OCI-LY1 (cell line): ENCODE data around the gene GALNT10.

Source experiments
- EZH2 ChIP-seq: fragments of 200-600 bp; sonication (generic), shearing (Covaris generic); IDR thresholded peaks from 2 replicates; pipeline ENCODE4 v1.8.0; 2017; ENCODE audit warnings: borderline replicate concordance, mixed run types, mild to moderate bottlenecking, antibody characterized with exemption, low read length, moderate library complexity, mixed read lengths
- TF ChIP-seq, protein P1 (sequence below): fragments of 200-600 bp; sonication (generic), shearing (Covaris generic); IDR thresholded peaks from 2 replicates; pipeline ENCODE4 v1.5.1; 2017; ENCODE audit warnings: mild to moderate bottlenecking, antibody characterized with exemption, low read length, moderate library complexity, mixed read lengths

DNA sequence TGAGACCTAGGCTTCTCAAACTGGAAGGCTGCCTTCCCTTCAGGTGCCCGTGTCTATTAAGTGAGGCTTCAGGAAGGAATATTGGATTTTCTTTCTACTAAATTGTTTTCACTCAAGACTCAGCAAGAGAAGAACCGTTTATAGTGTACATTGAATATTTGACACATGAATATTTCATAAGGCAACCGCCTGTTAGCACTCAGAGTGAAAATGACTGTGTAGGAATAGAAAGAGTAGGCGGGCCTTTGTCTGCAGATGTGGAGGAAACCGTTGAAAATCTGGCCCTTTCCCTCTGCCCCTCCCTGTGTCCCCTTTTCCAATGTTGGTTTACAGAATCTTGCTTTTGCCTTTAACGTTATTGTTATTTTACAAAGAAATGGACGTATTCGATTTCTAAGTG is 261.4 kb downstream of the GALNT10 start:
- TF ChIP-seq, protein P1, sequence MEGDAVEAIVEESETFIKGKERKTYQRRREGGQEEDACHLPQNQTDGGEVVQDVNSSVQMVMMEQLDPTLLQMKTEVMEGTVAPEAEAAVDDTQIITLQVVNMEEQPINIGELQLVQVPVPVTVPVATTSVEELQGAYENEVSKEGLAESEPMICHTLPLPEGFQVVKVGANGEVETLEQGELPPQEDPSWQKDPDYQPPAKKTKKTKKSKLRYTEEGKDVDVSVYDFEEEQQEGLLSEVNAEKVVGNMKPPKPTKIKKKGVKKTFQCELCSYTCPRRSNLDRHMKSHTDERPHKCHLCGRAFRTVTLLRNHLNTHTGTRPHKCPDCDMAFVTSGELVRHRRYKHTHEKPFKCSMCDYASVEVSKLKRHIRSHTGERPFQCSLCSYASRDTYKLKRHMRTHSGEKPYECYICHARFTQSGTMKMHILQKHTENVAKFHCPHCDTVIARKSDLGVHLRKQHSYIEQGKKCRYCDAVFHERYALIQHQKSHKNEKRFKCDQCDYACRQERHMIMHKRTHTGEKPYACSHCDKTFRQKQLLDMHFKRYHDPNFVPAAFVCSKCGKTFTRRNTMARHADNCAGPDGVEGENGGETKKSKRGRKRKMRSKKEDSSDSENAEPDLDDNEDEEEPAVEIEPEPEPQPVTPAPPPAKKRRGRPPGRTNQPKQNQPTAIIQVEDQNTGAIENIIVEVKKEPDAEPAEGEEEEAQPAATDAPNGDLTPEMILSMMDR, result no peak
- TF ChIP-seq EZH2, result no peak
